Measurements from ENCODE around the gene DTX4.

DNA sequence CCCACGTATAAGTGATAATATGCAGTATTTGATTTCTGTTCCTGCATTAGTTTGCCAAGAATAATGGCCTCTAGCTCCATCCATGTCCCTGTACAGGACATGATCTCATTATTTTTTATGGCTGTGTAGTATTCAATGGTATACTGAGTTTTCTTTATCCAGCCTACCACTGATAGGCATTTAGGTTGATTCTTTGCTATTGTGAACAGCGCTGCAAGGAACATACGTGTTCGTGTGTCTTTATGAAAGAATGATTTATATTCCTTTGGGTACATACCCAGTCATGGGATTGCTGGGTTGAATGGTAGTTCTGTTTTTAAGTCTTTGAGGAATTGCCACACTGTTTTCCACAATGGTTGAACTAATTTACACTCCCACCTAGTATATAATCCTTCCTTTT is 30.7 kb upstream of the DTX4 start:
- TF ChIP-seq, protein P1, sequence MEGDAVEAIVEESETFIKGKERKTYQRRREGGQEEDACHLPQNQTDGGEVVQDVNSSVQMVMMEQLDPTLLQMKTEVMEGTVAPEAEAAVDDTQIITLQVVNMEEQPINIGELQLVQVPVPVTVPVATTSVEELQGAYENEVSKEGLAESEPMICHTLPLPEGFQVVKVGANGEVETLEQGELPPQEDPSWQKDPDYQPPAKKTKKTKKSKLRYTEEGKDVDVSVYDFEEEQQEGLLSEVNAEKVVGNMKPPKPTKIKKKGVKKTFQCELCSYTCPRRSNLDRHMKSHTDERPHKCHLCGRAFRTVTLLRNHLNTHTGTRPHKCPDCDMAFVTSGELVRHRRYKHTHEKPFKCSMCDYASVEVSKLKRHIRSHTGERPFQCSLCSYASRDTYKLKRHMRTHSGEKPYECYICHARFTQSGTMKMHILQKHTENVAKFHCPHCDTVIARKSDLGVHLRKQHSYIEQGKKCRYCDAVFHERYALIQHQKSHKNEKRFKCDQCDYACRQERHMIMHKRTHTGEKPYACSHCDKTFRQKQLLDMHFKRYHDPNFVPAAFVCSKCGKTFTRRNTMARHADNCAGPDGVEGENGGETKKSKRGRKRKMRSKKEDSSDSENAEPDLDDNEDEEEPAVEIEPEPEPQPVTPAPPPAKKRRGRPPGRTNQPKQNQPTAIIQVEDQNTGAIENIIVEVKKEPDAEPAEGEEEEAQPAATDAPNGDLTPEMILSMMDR (IDR thresholded peaks at IDR 0.05; ENCODE audit: insufficient read depth, low read length, poor library complexity, severe bottlenecking) = no peak
- TF ChIP-seq EZH2phosphoT487 (conservative IDR thresholded peaks at IDR 0.05; ENCODE audit: low read length) = no peak

Measured in SU-DHL-6 (cell line).